Epidermal melanocyte (primary cell): Measurements from ENCODE around the gene HDLBP.
"Not testable (repeated sequence)": the region's sequence is repeated elsewhere in the genome, so short reads cannot be mapped to it uniquely, and the experiment has no call there.

ENCODE experiments used
- DNase-seq: peaks from one replicate; pipeline ENCODE4 v3.0.0; 2011; ENCODE audit warnings: low spot score; ENCODE audit not compliant: insufficient read length

Gene HDLBP

GRCh38 chr2:241339839-241340630 is 24.6 kb upstream of the HDLBP start:
- DNase-seq: no peak

GRCh38 chr2:241334813-241335212 is 19.3 kb upstream of the HDLBP start:
- no peak for DNase-seq

- no peak for DNase-seq
Measured at GRCh38 chr2:241330616-241330981, 15.1 kb upstream of the HDLBP start.

- DNase-seq: no peak
Measured at GRCh38 chr2:241329669-241330615, 14.5 kb upstream of the HDLBP start.

GRCh38 chr2:241325257-241325656 is 9.8 kb upstream of the HDLBP start:
- no peak for DNase-seq

GRCh38 chr2:241324775-241325174 is 9.3 kb upstream of the HDLBP start:
- DNase-seq: no peak

GRCh38 chr2:241323778-241324177 is 8.3 kb upstream of the HDLBP start:
- DNase-seq: no peak

GRCh38 chr2:241321886-241322285 is 6.4 kb upstream of the HDLBP start:
- no peak for DNase-seq

GRCh38 chr2:241321033-241321432 is 5.6 kb upstream of the HDLBP start:
- no peak for DNase-seq

- no peak for DNase-seq
Measured at GRCh38 chr2:241320394-241320793, 4.9 kb upstream of the HDLBP start.

- DNase-seq: not testable (repeated sequence)
Measured at GRCh38 chr2:241318830-241319229, 3.4 kb upstream of the HDLBP start.

GRCh38 chr2:241317391-241317790 is 1.9 kb upstream of the HDLBP start:
- DNase-seq: no peak

- DNase-seq: no peak
Measured at GRCh38 chr2:241316825-241317224, 1.4 kb upstream of the HDLBP start.

GRCh38 chr2:241315879-241316631 is 583 bp upstream of the HDLBP start, which contains the start of gene SEPTIN2:
Gene SEPTIN2 (plus strand): TSS chr2:241315925. CDS start chr2:241324233, 8,308 bp downstream.
- DNase-seq: no peak

GRCh38 chr2:241314226-241315092 is 1.0 kb downstream of the HDLBP start:
- no peak for DNase-seq

GRCh38 chr2:241313543-241314095 is 1.9 kb downstream of the HDLBP start:
- no peak for DNase-seq

- no peak for DNase-seq
Measured at GRCh38 chr2:241312082-241312481, 3.4 kb downstream of the HDLBP start.

GRCh38 chr2:241310917-241311566 is 4.4 kb downstream of the HDLBP start:
- no peak for DNase-seq

- no peak for DNase-seq
Measured at GRCh38 chr2:241309684-241310117, 5.8 kb downstream of the HDLBP start.
